Small intestine (tissue), 7 donors: ENCODE results near the gene IFT27. TPM values are rescaled to one million over a fixed set of nuclear protein-coding genes. Genes with fewer than 3 reads are reported as not detected.
A peak's percentile ranks its signal among the peaks of the same experiment; 100 is the strongest.

Experiments used
- DNase-seq, 2 donors: peaks; one replicate each; pipeline versions ENCODE4 v3.0.0 to v3.0.0-alpha.2; 2013
- FAIRE-seq: peaks from 2 replicates; lab custom pipeline; 2012; peaks lifted over from hg19 to GRCh38; lab: Jason Lieb, UNC
- H3K27ac ChIP-seq, 3 donors: one replicate each; pipeline ENCODE4 v1.5.1; 2013; ENCODE audit warnings: low read length in 2 of 3, mild to moderate bottlenecking in 2 of 3, control low read depth in 1 of 3, inconsistent platforms in 1 of 3, low read depth in 1 of 3, moderate library complexity in 1 of 3
- H3K27me3 ChIP-seq, 3 donors: one replicate each; pipeline ENCODE4 v1.6.1; 2013; ENCODE audit warnings: low read length in 3 of 3, inconsistent platforms in 1 of 3; ENCODE audit not compliant: control insufficient read depth in 3 of 3, insufficient read depth in 3 of 3
- H3K36me3 ChIP-seq, 3 donors: one replicate each; pipeline ENCODE4 v1.6.1; 2013; ENCODE audit warnings: low read length in 3 of 3, inconsistent platforms in 1 of 3, low read depth in 1 of 3, mild to moderate bottlenecking in 1 of 3, moderate library complexity in 1 of 3; ENCODE audit not compliant: control insufficient read depth in 3 of 3, insufficient read depth in 2 of 3
- H3K4me1 ChIP-seq, 3 donors: one replicate each; pipeline ENCODE4 v1.6.1; 2013; ENCODE audit warnings: low read length in 2 of 3, inconsistent platforms in 1 of 3, low read depth in 1 of 3, mild to moderate bottlenecking in 1 of 3, moderate library complexity in 1 of 3; ENCODE audit not compliant: control insufficient read depth in 3 of 3, insufficient read depth in 2 of 3
- H3K4me3 ChIP-seq, 3 donors: one replicate each; pipeline ENCODE4 v1.5.1; 2013; ENCODE audit warnings: low read length in 3 of 3, control low read depth in 1 of 3, inconsistent platforms in 1 of 3, low read depth in 1 of 3, mild to moderate bottlenecking in 1 of 3, moderate library complexity in 1 of 3
- H3K9me3 ChIP-seq, 2 donors: one replicate each; pipeline ENCODE4 v1.6.1; 2013; ENCODE audit warnings: low read depth in 1 of 2, low read length in 1 of 2; ENCODE audit not compliant: control insufficient read depth in 2 of 2, insufficient read depth in 1 of 2
- WGBS, 3 donors: extraction: QIAGEN DNeasy Blood & Tissue Kit; methylation state at CpG; one replicate each; pipeline ENCODE4 v1.1.7; 2013; 5-methylcytosine and 5-hydroxymethylcytosine counted together
- polyA plus RNA-seq, 4 donors: library from polyadenylated mRNA; stranded (reverse) in 3 of 4; unstranded in 1 of 4; fragments of 200-250 nt in 3 of 4; fragments of 120-200 nt in 1 of 4; gene quantifications; one replicate each; pipeline versions ENCODE4 v1.2.1 to v1.2.3, GENCODE V29; 2013
- donor health status: healthy with polysubstance abuse.
- donor health status: control.
- donor health status: control.
- donor health status: Bipolar disorder and iron deficiency.
- donor health status: healthy.

IFT27 gene
- polyA plus RNA-seq, 4 donors = 21.9 to 29.5 (median 26.5) TPM

DNA sequence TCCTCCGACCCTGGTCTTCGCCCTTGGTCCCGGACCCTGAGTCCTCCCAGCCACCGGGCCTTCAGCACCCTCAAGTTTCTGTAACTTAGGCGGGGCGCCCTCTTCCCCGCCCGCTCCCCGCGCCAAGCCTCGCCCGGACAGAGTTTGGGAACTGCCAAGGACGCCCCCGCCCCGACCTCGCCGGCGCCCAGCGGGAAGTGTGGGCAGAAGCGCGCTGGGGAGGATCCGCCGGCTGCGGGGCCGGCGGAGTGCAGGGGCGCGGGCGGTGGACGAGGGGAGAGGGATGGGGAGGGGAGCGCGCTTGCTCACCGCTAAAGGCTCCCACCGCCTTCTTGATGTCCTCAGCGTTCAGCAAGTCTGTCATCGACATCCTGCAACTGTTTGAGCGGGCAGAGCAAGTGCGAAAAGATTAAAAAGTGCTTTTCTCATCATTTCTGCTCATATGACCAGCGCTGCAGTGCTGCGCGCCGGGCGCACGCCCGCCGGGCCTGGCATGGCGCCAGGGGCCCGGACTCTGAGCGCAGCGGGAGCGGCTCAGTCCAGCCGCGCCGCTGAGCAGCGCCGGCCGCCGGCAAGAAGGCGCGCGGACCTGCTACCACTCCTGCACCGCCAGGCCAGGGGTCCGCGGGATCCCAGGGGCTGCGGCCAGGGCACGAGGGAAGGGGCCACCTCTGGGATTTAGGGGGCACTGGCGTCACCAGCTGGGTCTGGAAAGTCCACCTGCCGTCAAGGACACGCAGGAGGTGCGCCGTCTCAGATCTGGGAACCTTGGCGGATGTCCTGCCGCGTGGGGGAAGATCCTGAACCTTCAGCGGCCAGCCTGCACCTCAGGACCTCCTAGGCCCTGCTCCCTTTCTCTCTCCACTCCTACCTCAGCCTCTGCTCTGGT, 41.0 kb upstream of the IFT27 start, which contains the start of gene PVALB:
TSS of gene PVALB (minus strand) at position 400 of the 889 bp plus-strand sequence. CDS start at position 370, 30 bp downstream.
- 1 to 3% (median 2%) methylated on average over 63 to 75 of the region's 75 CpGs for WGBS, 3 donors
- no peak within 1 kb of the TSS for H3K27ac ChIP-seq

GRCh38 chr22:36816339-36816635, 40.4 kb upstream of the IFT27 start:
- WGBS, 3 donors = 3 to 8% (median 5%) methylated on average over 12 of the region's 12 CpGs
- Histone ChIP-seq H3K27me3 (peaks cover 14 to 70% (median 43%) of the 10 kb centered on the region in 3 donors), H3K9me3 (no peaks in the 10 kb centered on the region), H3K36me3 (no peaks in the 10 kb centered on the region), H3K27ac (no peak overlapping the region), H3K4me1 (no peaks in the 10 kb centered on the region), H3K4me3 (no peak overlapping the region)
- DNase-seq (no peak), FAIRE-seq (no peak)

More for the DNA sequence above, 41.0 kb upstream of the IFT27 start, which contains the start of gene PVALB:
- Histone ChIP-seq H3K4me3 (no peak within 1 kb of the TSS), H3K36me3 (no peaks in the 10 kb centered on the region), H3K9me3 (no peaks in the 10 kb centered on the region), H3K27me3 (peaks cover 14 to 67% (median 43%) of the 10 kb centered on the region in 3 donors), H3K4me1 (no peaks in the 10 kb centered on the region)
- DNase-seq (peak; percentile 21 to 78), FAIRE-seq (no peak)

DNA sequence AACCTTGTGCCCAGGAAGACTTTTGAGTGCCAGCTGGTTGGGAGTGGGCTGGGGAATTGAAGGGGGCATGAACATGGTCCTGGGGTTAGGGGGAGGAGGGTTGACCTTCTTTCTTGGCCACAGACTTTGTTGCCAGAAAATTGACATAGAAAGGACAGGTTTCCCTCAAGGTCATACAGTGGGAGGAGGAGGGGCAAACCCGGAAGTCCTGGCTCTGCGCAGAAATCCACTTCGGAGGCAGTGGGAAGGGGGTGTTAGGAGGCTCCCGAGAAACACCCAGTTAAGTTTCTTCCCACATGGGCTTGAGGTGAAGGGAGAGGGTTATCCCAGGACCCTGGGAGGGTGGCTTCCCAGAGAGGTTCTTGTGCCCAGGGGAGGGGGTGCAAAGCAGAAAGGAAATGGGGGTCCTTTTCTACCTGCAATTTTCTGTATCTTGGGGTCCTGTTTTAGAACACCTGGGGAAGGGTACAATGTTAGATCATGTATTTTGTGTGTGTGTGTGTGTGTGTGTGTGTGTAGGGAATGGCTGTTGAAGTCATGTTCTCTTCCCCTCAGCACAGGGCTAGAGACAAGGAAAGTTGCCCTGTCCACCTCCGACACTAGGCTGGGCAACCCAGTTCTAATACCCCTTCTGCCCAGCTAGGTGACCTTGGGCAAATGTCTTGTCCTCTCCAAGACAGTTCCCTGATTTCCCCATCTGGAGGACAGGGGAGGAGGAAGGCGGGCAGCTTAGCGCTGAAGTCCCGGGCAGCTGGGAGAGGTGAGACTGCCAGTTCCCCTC, 39.8 kb upstream of the IFT27 start:
- no peak for DNase-seq
- no peak overlapping the region for H3K4me3 ChIP-seq
- H3K9me3 ChIP-seq = no peaks in the 10 kb centered on the region
- H3K27me3 ChIP-seq = peaks cover 14 to 69% (median 43%) of the 10 kb centered on the region in 3 donors
- FAIRE-seq = no peak
- no peak overlapping the region for H3K27ac ChIP-seq
- no peaks in the 10 kb centered on the region for H3K36me3 ChIP-seq
- 12 to 33% (median 24%) methylated on average over 8 of the region's 8 CpGs for WGBS, 3 donors
- no peaks in the 10 kb centered on the region for H3K4me1 ChIP-seq

DNA sequence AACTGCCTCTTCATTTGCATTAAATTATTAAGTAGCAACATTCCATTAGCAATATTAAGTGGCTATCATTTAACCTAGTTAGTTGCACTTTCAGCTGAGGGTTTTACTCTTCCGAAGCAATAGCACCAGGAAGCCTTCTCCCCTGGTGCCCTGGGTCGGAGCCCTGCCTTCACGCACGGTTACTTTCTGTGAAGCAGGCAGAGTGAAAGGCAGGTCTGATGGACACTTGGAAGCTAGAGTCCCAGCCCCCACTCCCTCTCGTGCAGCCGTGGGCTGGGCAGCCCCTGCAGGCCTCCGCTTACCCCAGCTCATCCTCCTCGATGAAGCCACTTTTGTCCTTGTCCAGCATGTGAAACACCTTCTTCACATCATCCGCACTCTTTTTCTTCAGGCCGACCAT, 38.9 kb upstream of the IFT27 start:
- H3K4me3 ChIP-seq = no peak overlapping the region
- no peaks in the 10 kb centered on the region for H3K4me1 ChIP-seq
- WGBS, 3 donors = 57 to 66% (median 61%) methylated on average over 10 of the region's 10 CpGs
- no peak overlapping the region for H3K27ac ChIP-seq
- no peaks in the 10 kb centered on the region for H3K36me3 ChIP-seq
- FAIRE-seq (no peak), DNase-seq (no peak)
- H3K9me3 ChIP-seq = no peaks in the 10 kb centered on the region
- H3K27me3 ChIP-seq = peaks cover 14 to 65% (median 42%) of the 10 kb centered on the region in 3 donors

- no peaks in the 10 kb centered on the region for H3K36me3 ChIP-seq
- FAIRE-seq (no peak), DNase-seq (no peak)
- WGBS, 3 donors = 83 to 89% (median 84%) methylated on average over 3 of the region's 3 CpGs
- peaks cover 4 to 32% (median 20%) of the 10 kb centered on the region in 3 donors for H3K27me3 ChIP-seq
- H3K4me3 ChIP-seq = no peak overlapping the region
- H3K9me3 ChIP-seq = no peaks in the 10 kb centered on the region
- H3K4me1 ChIP-seq = no peaks in the 10 kb centered on the region
- no peak overlapping the region for H3K27ac ChIP-seq
Observed at GRCh38 chr22:36811094-36811800, 35.3 kb upstream of the IFT27 start.

DNA sequence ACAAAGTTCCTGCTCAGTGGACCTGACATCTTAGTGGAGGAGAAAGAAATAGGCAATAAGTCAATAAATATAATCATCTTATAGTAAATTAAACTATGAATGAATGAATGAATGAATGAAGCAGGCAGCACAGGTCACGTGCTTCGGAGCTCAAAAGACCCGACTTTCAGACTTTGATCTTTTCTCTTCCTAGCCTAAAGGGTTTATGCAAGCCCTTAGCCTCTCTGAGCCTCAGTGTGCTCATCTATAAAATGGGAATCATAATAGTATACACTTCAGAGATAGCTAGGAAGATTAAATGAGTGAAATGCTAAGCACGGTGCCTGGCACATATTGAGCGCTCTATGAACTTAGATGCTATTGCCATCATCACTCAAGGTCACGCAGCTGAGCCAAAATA, 33.4 kb upstream of the IFT27 start:
- Histone ChIP-seq H3K4me1 (no peaks in the 10 kb centered on the region), H3K27ac (no peak overlapping the region), H3K36me3 (no peaks in the 10 kb centered on the region), H3K27me3 (peaks cover 0 to 15% (median 6%) of the 10 kb centered on the region in 3 donors), H3K9me3 (no peaks in the 10 kb centered on the region), H3K4me3 (no peak overlapping the region)
- FAIRE-seq (no peak), DNase-seq (no peak)
- 64 to 85% (median 68%) methylated on average over 6 of the region's 6 CpGs for WGBS, 3 donors

DNA sequence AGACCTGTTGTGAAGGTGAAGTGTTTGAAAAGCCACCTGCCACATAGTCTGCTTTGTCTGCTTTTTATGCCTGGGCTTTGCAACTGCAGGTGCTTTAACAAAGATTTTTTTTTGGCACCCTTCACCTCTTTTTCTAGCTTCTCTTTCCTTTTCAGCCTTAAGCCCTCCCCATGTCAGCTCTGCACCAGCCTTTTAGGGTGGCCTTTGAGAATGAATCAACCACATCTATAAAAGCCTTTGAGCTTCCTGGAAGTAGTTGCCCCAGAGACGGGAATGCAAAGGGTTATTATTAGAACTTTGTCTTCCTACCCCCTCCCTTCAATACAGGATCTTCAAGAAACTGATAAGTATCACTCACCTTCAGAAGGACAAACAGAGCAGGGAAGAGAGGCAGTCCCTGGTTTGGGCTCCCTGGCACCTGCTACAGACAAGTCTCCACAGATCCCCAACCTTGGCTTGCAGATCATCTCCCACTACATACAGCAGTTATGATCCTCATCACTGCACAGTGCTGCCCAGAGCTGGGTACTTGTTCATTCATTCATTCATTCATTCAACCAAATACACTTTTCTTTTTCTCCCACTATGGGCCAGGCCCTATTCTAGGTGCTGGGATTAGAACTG, 32.9 kb upstream of the IFT27 start:
- Histone ChIP-seq H3K36me3 (no peaks in the 10 kb centered on the region), H3K9me3 (no peaks in the 10 kb centered on the region), H3K27ac (no peak overlapping the region), H3K27me3 (peaks cover 0 to 10% (median 3%) of the 10 kb centered on the region in 3 donors), H3K4me3 (no peak overlapping the region), H3K4me1 (no peaks in the 10 kb centered on the region)
- FAIRE-seq (no peak), DNase-seq (no peak)
- WGBS, 3 donors = 4 to 38% (median 13%) methylated on average over 1 of the region's 1 CpG
